GM19455 (cell line): ENCODE measurements around the gene BBX.

ENCODE experiments used
- ATAC-seq: cut with Tn5 transposase; IDR thresholded peaks from one replicate; pipeline ENCODE4 v1.9.1; 2021; ENCODE audit not compliant: unreplicated experiment

The BBX gene

DNA sequence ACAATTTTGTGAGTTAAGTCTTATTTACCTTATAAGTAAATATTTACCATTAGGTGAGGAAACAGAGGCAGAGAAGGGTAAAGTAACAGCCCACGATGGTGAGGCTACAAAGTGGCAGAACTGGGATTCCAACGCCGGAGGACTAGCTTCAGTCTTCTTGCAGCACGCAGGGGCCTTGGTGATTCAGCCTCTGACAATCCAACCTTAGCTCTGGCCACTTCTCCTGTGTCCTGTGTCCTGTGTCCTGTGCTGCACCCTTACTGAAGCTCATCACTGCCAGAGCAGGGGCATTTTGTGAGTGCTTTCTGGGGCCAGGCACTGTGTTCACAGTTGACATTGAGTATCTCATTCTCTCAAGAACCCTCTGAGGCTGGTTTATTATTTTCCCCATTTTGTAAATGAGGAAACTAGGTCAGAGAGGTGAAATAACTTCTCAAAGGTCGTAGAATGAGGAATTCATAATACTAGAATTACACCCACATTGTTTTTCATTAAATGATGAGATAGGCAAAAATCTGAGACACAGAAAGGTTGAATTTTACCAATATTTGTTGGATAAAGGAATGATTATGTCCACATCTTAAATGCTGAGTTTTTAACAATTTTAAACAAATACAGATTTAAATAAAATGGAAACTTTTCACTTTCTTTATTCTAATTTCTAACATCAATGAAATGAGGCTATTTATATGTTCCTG, 215.9 kb downstream of the BBX start:
- ATAC-seq, result no peak

DNA sequence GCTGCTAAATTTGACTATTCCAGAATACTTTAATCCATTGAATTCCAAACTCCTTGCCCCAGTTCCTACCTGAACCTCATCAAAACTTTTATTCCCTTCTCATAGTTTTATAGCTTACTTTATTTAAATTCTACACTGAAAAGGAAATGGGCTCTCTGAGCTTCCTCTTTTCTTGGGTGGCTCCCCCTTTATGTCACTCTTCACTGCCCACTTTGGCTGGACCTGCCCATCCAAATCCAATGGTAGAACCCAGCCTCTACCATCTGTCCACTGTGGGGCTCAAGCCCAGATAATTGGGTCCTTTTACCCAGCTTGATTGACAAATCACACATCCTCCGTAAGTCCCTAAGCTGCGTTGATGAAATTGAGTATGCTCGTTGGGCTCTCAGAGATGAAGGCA, 216.5 kb downstream of the BBX start:
- ATAC-seq, result no peak

DNA sequence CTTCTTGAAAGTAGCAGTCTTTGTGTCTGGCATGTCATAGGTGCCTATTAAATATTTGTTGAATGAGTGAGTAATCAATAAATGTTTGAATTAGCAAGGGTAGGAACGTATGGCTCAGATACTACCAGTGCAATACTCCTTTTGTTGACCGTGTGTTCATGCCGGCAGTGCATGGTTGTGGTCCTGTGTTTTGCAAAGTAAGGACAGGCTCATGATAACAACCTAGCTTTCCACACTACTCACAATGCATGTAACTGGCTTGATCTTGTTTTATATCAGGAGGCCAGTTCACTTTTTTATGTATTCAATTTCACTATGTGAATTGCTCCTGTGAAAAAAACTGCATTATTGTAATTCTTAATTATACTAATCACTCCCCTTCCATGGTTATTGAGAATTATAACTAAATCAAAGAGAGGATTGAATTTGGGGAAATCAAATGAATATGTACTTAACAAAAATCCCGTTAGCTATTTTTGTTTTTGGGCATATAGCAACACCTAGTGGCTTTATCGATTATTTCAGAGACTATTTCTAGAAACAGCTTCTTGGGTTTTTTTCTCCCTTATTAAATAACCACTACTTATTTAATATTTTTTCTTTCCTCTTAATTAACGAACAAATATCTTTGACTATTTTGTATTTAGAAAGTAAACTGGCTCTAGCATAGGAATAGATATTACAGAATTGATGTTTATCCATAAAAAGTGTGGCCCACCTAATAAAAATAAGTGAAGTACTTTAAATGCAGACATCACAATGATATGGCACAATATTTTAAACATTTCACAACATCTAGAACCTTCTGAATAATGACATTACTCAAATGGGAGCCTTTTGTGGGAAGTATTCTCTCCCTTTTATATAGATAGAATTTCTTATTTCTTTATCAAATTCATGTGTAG, 218.5 kb downstream of the BBX start:
- no peak for ATAC-seq

DNA sequence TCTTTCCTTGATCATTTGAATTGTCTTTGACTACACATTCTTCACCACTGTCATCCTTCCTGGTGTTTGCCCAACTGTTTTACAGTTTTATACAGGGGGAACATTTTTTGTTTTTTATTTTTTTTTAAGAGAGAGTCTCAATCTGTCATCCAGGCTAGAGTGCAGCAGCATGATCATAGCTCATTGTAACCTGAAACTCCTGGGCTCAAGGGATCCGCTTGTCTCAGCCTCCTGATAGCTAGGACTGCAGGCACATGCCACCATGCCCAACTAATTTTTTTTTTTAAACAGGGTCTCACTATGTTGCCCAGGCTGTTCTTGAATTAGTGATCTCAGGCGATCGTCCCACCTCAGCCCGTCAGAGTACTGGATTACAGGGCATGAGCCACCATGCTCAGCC, 222.6 kb downstream of the BBX start:
- no peak for ATAC-seq

DNA sequence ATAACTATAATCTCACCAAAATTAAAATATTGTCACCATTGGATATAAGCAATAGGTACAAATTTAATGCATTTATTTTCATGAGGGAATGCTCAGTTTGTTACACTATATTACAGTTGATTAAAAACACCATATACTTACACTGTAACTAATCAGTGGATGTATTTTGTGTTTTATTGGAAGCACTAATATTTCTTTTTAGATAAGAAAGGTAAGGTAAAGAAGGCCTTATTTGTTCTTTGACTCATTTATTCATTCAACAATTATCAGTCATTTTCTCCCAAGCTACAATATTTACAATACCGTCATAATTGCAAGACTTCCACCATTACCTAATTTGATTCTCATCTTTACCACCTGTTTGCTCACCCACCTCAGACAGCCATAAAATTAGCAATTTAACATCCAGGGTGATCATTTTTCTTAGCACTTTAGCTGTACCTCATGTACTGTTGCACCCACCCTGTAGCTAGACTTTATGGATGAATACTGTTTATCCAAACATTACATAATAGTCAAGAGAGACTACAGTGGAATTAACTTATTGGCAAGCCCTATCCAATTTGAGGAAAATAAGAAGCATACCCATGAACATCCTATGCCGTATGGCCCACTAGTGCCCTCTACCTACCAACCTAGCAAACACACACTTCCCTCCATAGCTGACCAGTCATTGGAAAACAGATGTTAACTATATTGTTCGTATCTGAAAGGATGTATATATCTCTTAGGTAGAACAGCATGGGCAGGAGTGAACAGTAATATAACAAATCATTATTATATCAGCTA, 229.6 kb downstream of the BBX start:
- ATAC-seq, result no peak

DNA sequence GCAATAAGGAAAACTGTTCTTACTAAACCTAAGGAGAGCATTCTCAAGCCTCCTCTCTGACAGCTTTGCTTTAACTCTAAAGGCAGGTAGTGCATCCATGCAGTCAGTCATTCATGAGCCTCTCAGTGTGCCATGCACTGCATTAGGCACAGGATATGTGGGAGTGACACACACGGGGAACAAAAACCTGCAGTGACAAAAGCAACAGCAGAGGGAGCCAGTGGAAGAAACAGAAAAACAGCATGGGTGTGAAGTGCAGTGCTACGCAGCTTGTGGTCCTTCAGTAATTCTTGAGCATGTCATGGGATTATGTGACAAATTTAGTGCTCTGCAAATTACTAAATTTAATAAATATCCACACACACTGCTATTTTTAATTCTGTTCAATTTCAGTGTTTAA, 230.7 kb downstream of the BBX start:
- no peak for ATAC-seq

DNA sequence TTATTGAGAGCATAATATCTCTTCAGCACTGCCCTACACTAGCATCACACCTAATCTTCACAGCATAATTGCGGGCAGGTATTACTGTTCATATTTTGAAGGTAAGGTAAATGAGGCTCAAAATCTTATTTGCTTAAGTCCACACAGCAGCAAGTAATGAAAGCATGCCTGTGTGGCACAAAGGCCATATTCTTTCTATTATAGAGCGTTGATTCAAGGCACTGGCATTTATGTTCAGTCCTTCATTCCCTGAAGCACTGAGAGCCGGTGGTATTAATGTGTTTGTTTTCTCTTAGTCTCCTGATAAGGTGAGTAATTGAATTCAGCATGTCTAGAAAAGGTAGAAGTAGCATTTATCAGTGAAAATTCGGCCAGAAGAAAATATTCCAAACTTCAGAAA, 231.2 kb downstream of the BBX start:
- no peak for ATAC-seq

DNA sequence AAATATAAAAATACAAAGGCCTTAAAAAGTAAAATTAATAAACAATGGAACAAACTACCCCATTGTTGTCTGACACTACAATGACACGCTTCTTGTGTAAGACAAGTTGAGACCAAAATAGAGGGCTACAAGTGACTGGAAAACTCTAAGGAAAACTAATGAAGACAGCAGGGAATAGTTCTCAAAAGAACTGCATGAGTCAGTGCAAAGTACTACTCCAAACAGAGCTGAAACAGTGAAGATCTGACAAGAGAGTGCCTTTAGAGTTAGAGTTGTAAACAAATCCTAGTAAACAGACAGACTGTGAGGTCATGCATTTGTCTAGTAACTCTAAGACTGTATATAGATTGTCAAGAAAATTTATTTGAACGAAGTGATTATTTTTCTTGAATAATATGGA, 233.9 kb downstream of the BBX start:
- ATAC-seq, result no peak

DNA sequence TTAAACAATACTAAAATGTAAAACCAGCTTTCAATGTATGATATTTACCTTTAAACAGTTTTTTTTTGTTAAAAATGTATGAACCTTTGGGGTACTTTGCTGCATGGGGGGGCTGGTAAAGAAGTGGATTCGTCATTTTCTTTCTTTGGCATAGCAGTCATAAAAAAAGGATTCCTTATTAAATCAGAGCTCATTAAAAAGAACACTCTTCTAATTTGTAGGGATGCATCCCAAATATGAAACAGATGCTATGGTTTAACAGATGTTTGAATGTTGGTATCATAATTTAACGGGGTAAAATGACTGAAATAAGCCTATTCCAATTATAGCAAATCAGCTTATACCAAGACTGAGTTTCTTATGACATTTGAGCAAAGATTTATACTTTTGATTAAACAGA, 234.4 kb downstream of the BBX start:
- ATAC-seq, result no peak

DNA sequence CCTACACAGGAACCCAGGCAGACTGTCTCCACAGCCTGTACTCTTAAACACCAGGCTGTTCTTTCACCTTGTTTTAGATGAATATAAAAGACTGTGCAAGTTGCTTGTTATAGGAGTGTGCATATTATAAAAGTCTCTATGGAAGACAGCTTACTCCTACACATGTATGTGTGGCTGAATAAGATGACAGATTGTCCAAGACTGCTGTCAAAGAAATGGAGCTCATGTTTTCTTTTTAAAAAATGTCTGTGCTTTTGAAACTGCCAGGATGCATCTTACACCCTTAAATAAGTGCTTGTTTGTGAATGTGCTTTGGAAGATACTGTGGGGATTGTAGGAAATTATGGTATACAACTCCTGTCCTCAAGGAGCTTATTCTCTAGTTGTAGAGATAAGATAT, 237.4 kb downstream of the BBX start:
- ATAC-seq, result no peak

DNA sequence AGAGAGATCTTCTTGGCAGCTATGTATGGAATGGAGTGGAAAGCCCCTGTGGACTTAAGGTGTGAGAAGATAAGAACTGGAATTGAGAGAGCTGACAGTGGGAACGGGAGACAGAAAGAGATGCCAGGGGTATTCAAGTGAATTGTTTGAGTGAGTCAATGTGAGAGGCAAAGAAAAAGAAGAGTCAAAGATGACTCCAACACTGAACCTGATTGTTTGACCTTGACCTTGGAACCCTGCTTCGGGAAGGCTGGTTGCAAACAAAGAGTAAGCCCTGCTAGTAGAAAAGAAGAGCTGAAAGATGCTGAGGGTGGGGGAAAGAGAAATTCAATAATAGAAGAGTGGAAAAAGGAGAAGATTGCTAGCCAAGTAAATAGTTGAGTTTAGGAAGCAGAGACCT, 238.6 kb downstream of the BBX start:
- no peak for ATAC-seq

DNA sequence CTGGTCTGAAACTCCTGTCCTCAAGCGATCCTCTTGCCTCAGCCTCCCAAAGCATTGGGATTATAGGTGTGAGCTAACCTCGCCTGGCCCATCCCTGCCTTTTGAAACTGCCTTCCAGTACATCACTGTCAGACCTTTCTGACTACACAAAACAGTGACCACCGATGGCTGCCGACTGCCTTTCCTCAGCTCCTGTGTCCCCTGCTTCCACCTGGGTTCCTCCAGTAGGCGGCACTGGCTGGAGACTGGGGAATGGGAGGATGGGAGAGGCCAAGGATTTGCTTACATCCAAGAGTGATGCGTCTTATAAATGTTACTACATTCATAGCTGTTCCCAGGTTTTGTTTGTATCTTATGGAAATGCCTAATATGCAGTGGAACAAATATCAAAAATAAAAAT, 242.8 kb downstream of the BBX start:
- ATAC-seq, result no peak

DNA sequence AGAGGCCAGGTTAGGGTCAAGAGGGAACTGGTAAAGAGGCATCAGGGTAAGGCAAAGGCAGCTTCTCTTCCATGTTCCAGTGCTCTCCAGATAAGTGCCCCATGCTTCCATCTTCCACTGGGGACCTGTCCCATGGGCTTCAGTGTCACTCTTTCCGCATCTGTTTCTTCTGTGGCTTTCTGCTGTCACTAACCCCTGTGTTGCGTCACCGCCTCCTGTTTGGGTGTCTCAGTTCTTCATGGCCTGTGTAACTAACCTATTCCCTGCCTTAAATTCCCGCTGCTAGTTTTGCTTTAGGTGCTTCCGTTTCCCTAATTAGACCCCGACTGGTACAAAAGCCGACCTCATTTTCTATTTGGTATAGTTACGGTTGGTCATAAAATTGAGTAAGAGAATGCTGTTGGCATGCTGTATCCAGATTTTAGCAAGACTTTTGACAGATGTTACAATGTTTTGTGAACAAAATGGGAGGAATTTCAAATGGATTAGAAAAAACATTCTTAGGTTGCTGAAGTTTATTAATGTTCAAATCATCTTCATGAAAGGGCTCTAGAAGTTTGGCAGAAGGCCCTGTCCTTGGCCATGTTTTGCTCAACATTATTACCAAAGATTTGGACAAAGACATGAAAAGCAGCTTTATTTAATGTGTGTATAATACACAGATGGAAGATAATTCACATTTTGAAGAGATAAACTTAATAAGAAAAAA, 245.3 kb downstream of the BBX start:
- no peak for ATAC-seq

DNA sequence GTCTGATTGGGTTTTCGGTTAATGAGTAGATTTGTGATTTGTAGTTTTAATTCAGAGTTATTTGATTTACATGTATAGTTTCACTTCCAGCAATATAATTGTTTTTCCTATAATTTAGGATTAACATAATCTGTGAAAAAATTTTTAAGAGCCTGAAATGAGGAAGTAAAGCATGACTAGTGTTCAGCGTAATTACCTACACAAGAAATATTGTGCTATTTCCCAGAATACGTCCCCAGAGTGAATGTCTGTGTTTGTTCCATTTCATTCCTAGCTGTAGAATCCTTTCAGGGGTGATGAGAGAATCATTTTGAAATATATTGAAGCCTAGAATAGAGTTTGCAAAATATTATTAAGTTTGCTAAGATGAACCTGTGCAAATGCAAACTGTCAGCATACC, 247.1 kb downstream of the BBX start:
- ATAC-seq, result no peak

DNA sequence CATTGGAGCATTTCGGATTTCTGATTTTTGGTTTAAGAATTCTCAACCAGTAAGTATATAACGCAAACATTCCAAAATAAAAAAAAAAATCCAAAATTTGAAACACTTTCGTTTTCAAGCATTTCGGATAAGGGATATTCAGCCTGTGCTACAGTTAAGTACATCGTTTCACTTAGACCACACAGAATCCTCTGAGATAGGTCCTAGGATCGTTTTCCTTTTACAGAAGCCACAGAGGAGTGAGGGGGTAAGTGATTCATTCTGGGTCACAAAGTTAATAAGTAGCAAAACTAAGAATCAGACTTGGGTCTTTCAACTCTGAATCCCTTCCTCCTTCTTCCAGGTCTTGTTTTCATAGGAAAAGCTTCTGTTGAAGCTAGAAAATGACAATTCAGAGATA, 249.3 kb downstream of the BBX start:
- no peak for ATAC-seq

DNA sequence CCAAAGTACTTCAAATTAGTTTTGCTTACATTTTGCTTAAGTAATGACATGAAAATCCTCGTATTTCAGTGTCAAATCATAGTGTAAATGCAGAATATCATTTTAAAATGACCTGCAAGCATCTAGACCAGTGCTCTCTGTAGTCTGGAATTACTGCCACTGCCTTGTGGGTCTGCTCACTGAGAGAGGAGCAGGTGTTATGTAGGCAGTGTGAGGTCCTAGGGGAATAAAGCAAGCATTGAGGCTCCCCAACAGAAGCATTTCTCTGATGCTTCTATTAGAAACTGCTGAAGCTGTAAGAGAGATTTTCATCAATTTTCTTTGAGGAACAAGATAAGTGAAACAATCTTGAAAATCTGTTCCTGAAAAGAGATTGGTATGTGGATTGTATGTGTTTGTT, 253.2 kb downstream of the BBX start:
- no peak for ATAC-seq

DNA sequence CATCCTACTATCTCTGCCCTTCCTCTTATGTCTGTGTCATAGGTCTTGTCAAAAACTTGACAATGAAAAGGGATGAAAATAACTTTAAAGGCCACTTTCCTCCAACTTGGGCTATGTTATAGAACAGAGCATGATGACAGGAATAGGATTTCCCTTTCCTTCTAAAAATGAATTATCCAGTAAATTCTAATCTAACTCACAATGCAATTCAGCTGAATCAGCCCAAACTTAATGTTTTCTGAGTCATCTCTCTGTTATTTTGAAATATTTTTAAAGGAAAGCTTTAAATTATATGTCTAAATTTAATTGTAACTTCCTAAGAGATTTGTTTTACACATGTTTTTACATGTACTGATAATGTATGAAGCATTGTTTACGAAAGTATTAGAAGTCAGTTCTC, 258.5 kb downstream of the BBX start:
- no peak for ATAC-seq

DNA sequence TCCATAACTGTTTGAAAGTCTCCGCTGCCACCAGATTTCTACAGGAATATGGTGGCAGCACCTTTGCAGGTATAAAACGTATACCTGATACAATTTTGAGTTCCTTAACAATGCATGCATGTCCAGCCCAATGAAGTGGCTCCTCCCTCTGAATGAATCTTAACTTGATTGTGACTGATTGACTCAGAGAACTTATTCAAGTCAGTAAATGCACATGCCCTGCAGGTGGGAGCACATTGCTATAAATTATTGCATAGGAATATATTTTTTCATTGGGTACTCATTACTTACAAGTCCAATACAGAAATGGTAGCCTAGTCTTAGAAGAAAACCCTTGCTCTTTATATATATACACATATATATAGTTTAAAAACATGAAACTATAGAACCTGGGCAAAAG, 259.3 kb downstream of the BBX start:
- ATAC-seq, result no peak

DNA sequence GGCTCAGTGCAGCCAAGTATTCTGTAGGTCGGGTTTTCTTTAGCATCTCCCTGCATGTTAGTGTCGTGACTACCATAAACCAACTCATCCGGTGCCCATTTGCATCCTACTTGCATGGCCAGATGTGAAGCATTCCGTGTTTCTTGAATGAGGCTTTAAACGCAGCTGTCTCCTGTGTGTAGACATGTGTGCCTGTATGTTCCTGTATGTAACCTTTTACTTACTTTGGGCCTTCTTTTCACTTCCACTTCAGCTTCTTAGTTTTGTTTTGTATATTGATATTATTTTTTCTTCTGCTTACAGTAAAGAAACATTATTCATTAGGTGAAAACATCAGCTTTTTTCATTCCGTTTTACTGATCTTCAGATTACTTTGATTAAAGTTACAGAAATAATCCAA, 267.9 kb downstream of the BBX start:
- ATAC-seq, result no peak

DNA sequence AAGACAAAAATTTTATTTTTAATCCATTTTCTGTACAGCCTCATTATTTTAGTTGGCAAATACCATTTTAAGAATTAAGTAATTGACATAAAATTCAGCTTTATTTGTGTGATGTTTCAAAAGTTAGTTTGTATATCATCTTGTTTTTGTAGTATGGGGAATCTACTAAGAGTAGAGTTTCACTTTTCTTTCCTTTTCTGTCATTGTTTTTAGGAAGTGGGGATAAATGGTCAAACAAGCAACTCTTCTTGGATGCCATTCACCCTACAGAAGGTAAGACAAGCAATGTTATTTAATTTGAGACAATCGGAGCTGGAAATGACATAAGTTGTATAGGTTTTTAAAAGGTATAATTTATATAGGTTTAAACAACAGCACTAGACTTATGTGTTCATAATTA, 268.3 kb downstream of the BBX start:
- no peak for ATAC-seq

DNA sequence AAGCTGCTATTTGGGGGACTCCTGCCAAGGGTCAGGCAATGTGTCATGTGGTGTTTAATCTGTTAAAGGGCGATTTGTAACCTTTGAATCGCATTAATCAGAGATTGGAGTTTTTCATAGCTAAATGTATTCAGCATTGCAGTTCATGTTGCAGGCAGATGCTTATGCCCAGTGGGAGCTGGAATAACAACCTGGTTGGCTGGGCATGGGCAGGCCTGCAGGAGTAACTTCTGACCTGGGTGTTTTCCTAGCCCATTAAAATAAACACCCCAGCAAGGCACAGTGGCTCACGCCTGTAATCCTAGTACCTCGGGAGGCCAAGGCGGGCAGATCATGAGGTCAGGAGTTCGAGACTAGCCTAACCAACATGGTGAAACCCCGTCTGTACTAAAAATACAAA, 268.7 kb downstream of the BBX start:
- no peak for ATAC-seq
